ENCODE data around the gene PEMT. TPM values are rescaled to one million over a fixed set of nuclear protein-coding genes. Genes with fewer than 3 reads are reported as not detected.

PEMT gene
- total RNA-seq, 2 experiments from 2014 or later, result 51.7 to 53.2 TPM

DNA sequence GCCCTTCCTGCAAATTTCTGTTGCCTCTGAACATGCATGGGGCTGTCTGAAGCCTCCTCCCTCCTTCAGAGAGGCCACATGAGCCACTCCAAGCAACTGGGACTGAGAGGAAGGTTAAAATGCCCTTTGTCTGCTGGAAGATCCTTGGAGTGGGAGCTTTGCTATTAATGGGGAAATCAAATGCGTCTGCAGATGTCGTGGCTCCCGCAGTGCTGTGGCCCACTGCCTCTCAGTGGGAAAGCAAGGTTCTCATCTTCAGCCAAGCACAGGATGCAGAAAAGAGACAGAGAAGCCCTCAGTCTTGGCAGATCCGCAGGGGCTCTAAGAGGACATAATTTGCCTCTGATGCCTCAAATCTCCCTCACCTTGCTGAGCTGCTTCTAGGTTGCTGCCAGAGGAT lies 34.8 kb downstream of the PEMT start:
- no peak for ATAC-seq
- no peak overlapping the region for H3K27ac Mint-ChIP-seq
- CTCF ChIA-PET, result no interaction called here
- H3K4me1 Mint-ChIP-seq (ENCODE audit: low read depth), result no peaks in the 10 kb centered on the region
- no peak for DNase-seq
- H3K27me3 Mint-ChIP-seq, result no peaks in the 10 kb centered on the region
- H3K36me3 Mint-ChIP-seq (ENCODE audit: low read depth), result no peaks in the 10 kb centered on the region
- H3K4me3 Mint-ChIP-seq, result no peak overlapping the region
- no peak for TF ChIP-seq CTCF (IDR thresholded peaks at IDR 0.05)
- intact Hi-C loops (cut with micrococcal nuclease), result no loop called here
- no peaks in the 10 kb centered on the region for H3K9me3 Mint-ChIP-seq
- POLR2A ChIA-PET, result no interaction called here

- no peak for DNase-seq
- ChIA-PET POLR2A (no interaction called here), CTCF (no interaction called here)
- no peaks in the 10 kb centered on the region for H3K9me3 Mint-ChIP-seq
- H3K27ac Mint-ChIP-seq, result no peak overlapping the region
- ATAC-seq, result no peak
- no peaks in the 10 kb centered on the region for H3K36me3 Mint-ChIP-seq (ENCODE audit: low read depth)
- H3K4me3 Mint-ChIP-seq, result no peak overlapping the region
- intact Hi-C loops (cut with micrococcal nuclease), result no loop called here
- H3K4me1 Mint-ChIP-seq (ENCODE audit: low read depth), result no peaks in the 10 kb centered on the region
- H3K27me3 Mint-ChIP-seq, result no peaks in the 10 kb centered on the region
- no peak for TF ChIP-seq CTCF (IDR thresholded peaks at IDR 0.05)
These were observed 35.6 kb downstream of the PEMT start for GRCh38 chr17:17555906-17556305.

- Mint-ChIP-seq H3K9me3 (no peaks in the 10 kb centered on the region), H3K36me3 (ENCODE audit: low read depth) (no peaks in the 10 kb centered on the region), H3K4me1 (ENCODE audit: low read depth) (no peaks in the 10 kb centered on the region), H3K27ac (no peak overlapping the region), H3K27me3 (no peaks in the 10 kb centered on the region), H3K4me3 (no peak overlapping the region)
- POLR2A ChIA-PET, result no interaction called here
- no peak for ATAC-seq
- CTCF ChIA-PET, result interaction anchor here (1.2 kb wide), 1 partner anchor 13 kb away, joined by 5 read pairs; no protein-coding TSS in a partner anchor
- TF ChIP-seq CTCF (IDR thresholded peaks at IDR 0.05), result no peak
- intact Hi-C loops (cut with micrococcal nuclease), result no loop called here
- DNase-seq, result no peak
These were observed 36.4 kb downstream of the PEMT start for GRCh38 chr17:17555151-17555550.

- POLR2A ChIA-PET, result no interaction called here
- Mint-ChIP-seq H3K36me3 (ENCODE audit: low read depth) (no peaks in the 10 kb centered on the region), H3K27me3 (no peaks in the 10 kb centered on the region)
These were observed 37.2 kb downstream of the PEMT start for GRCh38 chr17:17554266-17554665.

More at GRCh38 chr17:17554266-17554665, 37.2 kb downstream of the PEMT start:
- no peaks in the 10 kb centered on the region for H3K9me3 Mint-ChIP-seq
- no peak overlapping the region for H3K4me3 Mint-ChIP-seq
- DNase-seq (no peak), ATAC-seq (no peak)
- no peak for TF ChIP-seq CTCF (IDR thresholded peaks at IDR 0.05)
- no peak overlapping the region for H3K27ac Mint-ChIP-seq
- H3K4me1 Mint-ChIP-seq (ENCODE audit: low read depth), result no peaks in the 10 kb centered on the region
- intact Hi-C loops (cut with micrococcal nuclease), result no loop called here
- CTCF ChIA-PET, result interaction anchor here (1.2 kb wide), 1 partner anchor 14 kb away, joined by 5 read pairs; no protein-coding TSS in a partner anchor
